Parathyroid adenoma (tissue), 2 donors: ENCODE results near the gene KCNJ6.

Experiments used
- H2AFZ ChIP-seq: fragments of 300-600 bp; sonication (generic); one replicate; pipeline ENCODE4 v1.7.0; 2017; ENCODE audit warnings: antibody characterized with exemption, mild to moderate bottlenecking
- H3K27ac ChIP-seq: fragments of 300-600 bp; sonication (generic); one replicate; pipeline ENCODE4 v1.7.0; 2017
- H3K27me3 ChIP-seq: fragments of 300-600 bp; sonication (generic); one replicate; pipeline ENCODE4 v1.7.0; 2017; ENCODE audit warnings: low read length; ENCODE audit not compliant: control insufficient read depth, insufficient read depth
- H3K36me3 ChIP-seq: fragments of 300-600 bp; sonication (generic); one replicate; pipeline ENCODE4 v1.7.0; 2017; ENCODE audit warnings: low read length; ENCODE audit not compliant: control insufficient read depth, insufficient read depth
- H3K4me1 ChIP-seq: fragments of 300-600 bp; sonication (generic); one replicate; pipeline ENCODE4 v1.7.0; 2017; ENCODE audit warnings: control low read depth
- H3K4me2 ChIP-seq: fragments of 300-600 bp; sonication (generic); one replicate; pipeline ENCODE4 v1.7.0; 2017; ENCODE audit warnings: low read length
- H3K4me3 ChIP-seq: fragments of 300-600 bp; sonication (generic); one replicate; pipeline ENCODE4 v1.7.0; 2017; ENCODE audit warnings: low read depth, low read length
- H3K79me2 ChIP-seq: fragments of 300-600 bp; sonication (generic); one replicate; pipeline ENCODE4 v1.7.0; 2017; ENCODE audit warnings: control low read depth
- H3K9ac ChIP-seq: fragments of 300-600 bp; sonication (generic); one replicate; pipeline ENCODE4 v1.7.0; 2017; ENCODE audit warnings: mild to moderate bottlenecking
- H3K9me3 ChIP-seq: fragments of 300-600 bp; sonication (generic); one replicate; pipeline ENCODE4 v1.7.0; 2017; ENCODE audit warnings: low read length; ENCODE audit not compliant: control insufficient read depth
- CTCF ChIP-seq: fragments of 300-600 bp; sonication (generic); IDR thresholded peaks from one replicate; pipeline ENCODE4 v1.7.0; 2017; ENCODE audit warnings: antibody characterized with exemption, mild to moderate bottlenecking
- donor health status: primary hyperparathyroidism.

KCNJ6 gene

GRCh38 chr21:37828556-37828955 lies 87.7 kb downstream of the KCNJ6 start:
- Histone ChIP-seq H3K27ac (no peak overlapping the region), H3K4me2 (no peak overlapping the region), H3K79me2 (no peaks in the 10 kb centered on the region), H3K36me3 (no peaks in the 10 kb centered on the region), H3K9me3 (no peaks in the 10 kb centered on the region), H3K4me1 (no peaks in the 10 kb centered on the region), H2AFZ (no peak overlapping the region), H3K4me3 (no peak overlapping the region), H3K27me3 (no peaks in the 10 kb centered on the region), H3K9ac (no peak overlapping the region)
- no peak for TF ChIP-seq CTCF

DNA sequence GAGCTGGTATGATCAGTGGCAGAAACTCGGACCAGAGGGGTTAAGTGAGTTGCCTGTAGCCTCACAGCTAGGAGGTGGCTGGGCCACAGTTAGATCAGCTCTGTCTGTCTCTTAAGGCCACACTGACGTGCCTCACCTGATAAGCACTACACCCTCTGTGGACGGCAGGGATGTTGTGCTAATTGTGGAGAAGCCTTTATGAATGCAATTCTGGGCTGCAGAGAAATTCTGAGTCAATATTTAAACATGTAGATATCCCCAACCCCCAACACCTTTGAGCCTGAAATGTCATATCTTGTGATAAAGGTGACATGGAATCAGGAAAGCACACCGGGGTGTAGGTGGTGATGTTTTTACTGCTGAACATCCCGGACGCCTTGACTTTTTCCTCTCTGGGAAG lies 88.3 kb downstream of the KCNJ6 start:
- Histone ChIP-seq H3K27me3 (no peaks in the 10 kb centered on the region), H3K4me2 (no peak overlapping the region)
- TF ChIP-seq CTCF, result no peak

DNA sequence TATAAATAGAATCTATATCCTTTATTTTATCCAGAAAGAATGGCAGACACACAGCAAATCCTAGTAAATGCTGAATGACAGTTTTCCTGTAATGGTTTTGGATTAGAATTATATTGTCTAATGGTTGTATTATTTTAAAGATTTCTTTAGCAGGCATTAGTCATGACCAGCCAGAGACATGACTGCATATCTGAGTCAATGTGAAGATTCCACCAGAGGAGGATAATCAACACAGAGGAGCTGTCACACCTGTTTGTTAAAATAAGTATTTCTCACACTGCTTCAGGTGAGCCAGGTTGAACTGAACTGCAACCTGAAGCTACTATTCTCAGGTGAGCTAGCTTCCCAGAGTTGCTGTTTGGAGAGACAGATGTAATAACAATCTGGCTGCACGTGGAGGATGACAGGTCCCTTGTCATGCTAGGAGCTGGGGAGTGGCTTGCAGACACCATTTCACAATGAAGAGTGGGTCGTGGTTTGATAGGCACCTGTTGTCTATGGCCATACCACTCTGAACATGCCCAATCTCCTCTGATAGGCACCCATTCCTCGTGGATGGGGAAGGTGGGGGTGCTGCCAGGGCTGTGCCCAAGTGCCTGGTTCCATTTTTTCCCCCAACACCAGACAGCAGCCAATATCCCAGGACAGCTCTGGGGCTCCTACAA lies 94.3 kb downstream of the KCNJ6 start:
- Histone ChIP-seq H3K36me3 (no peaks in the 10 kb centered on the region), H3K27me3 (no peaks in the 10 kb centered on the region), H3K9me3 (no peaks in the 10 kb centered on the region), H2AFZ (no peak overlapping the region), H3K4me2 (no peak overlapping the region), H3K27ac (no peak overlapping the region), H3K9ac (no peak overlapping the region), H3K4me1 (no peaks in the 10 kb centered on the region), H3K4me3 (no peak overlapping the region), H3K79me2 (no peaks in the 10 kb centered on the region)
- TF ChIP-seq CTCF, result no peak

More for the DNA sequence above, 88.3 kb downstream of the KCNJ6 start:
- Histone ChIP-seq H3K4me3 (no peak overlapping the region), H3K27ac (no peak overlapping the region), H3K4me1 (no peaks in the 10 kb centered on the region), H3K36me3 (no peaks in the 10 kb centered on the region), H2AFZ (no peak overlapping the region), H3K9me3 (no peaks in the 10 kb centered on the region), H3K79me2 (no peaks in the 10 kb centered on the region), H3K9ac (no peak overlapping the region)

DNA sequence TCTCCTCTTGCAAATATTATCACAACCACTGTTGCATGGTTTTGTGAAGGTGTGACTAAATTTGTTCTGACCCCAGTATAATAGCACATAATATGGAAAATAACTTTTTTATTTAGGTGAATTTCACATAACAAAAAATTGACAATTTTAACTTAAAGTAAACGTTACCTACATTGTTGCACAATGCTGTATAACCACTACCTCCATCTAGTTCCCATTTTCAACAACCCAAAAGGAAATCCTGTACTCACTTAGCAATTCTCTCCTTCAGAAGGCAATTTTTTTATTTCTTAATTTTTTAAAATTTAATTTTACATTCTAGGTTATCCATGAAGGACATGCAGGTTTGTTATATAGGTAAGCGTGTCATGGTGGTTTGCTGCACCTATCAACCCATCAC lies 95.2 kb downstream of the KCNJ6 start:
- Histone ChIP-seq H3K36me3 (no peaks in the 10 kb centered on the region), H3K4me3 (no peak overlapping the region), H2AFZ (no peak overlapping the region), H3K9ac (no peak overlapping the region), H3K27me3 (no peaks in the 10 kb centered on the region), H3K9me3 (no peaks in the 10 kb centered on the region), H3K79me2 (no peaks in the 10 kb centered on the region), H3K4me2 (no peak overlapping the region), H3K27ac (no peak overlapping the region), H3K4me1 (no peaks in the 10 kb centered on the region)
- TF ChIP-seq CTCF, result no peak

DNA sequence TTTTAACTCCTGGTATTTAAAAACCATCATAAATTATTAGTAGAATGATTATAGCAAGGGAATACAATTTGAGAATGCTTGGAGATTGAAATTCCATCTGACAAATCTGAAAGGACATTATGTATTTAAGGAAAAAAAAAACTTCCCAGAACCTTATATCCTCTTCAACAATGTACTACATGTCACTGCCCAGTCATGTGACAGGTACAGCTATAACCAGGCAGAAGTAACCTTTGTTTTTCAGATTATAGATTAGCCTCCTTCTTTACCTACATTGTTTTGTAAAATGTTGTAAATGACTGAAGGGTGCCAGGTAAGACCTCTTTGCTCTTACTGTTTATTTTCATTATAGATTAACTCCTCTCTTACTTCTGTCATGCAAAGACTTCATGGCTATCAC lies 96.9 kb downstream of the KCNJ6 start:
- no peak overlapping the region for H3K27ac ChIP-seq
- H3K27me3 ChIP-seq, result no peaks in the 10 kb centered on the region
- H3K4me3 ChIP-seq, result no peak overlapping the region
- H3K9ac ChIP-seq, result no peak overlapping the region
- H2AFZ ChIP-seq, result no peak overlapping the region
- H3K4me1 ChIP-seq, result no peaks in the 10 kb centered on the region
- no peak for TF ChIP-seq CTCF
- no peak overlapping the region for H3K4me2 ChIP-seq
- no peaks in the 10 kb centered on the region for H3K79me2 ChIP-seq
- H3K9me3 ChIP-seq, result no peaks in the 10 kb centered on the region
- H3K36me3 ChIP-seq, result no peaks in the 10 kb centered on the region
